Loucy (cell line): Measurements from ENCODE around the gene RTEL1.

Experiments used
- EZH2phosphoT487 ChIP-seq: fragments of 200-600 bp; IDR thresholded peaks from 2 replicates; pipeline ENCODE4 v1.6.1; 2018; ENCODE audit warnings: antibody characterized with exemption, mild to moderate bottlenecking, moderate library complexity, borderline replicate concordance
- TF ChIP-seq, protein P1 (sequence below): fragments of 200-600 bp; sonication (generic); conservative IDR thresholded peaks from 2 replicates; pipeline ENCODE4 v1.5.1; 2014; ENCODE audit warnings: mild to moderate bottlenecking, antibody characterized with exemption, low read length

DNA sequence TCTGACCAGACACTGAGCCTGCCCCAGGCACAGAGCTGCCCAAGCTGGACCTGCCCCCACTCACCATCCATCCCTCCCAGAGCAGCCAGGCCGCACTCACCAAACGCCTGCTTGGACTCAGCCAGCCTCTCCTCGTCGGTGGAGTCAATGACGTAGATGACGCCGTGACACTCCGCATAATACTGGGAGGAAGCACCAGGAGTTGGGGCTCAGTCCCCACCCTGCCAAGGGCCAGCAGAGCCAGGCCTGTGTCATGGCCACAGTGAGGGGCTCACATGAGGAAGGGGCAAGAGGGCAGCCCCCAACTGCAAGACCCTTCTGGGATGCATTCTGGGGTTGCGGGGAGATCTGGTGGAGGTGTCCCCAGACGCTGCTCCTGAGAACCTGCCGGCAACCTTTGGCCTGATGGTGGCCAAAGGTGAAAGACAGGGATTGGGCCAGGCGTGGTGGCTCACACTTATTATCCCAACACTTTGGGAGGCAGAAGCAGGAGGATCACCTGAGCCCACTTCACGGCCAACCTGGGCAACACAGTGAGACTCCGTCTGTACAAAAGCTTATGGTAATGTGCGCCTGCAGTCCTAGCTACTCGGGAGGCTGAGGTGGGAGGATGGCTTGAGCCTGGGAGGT, 44.0 kb downstream of the RTEL1 start:
- TF ChIP-seq, protein P1, sequence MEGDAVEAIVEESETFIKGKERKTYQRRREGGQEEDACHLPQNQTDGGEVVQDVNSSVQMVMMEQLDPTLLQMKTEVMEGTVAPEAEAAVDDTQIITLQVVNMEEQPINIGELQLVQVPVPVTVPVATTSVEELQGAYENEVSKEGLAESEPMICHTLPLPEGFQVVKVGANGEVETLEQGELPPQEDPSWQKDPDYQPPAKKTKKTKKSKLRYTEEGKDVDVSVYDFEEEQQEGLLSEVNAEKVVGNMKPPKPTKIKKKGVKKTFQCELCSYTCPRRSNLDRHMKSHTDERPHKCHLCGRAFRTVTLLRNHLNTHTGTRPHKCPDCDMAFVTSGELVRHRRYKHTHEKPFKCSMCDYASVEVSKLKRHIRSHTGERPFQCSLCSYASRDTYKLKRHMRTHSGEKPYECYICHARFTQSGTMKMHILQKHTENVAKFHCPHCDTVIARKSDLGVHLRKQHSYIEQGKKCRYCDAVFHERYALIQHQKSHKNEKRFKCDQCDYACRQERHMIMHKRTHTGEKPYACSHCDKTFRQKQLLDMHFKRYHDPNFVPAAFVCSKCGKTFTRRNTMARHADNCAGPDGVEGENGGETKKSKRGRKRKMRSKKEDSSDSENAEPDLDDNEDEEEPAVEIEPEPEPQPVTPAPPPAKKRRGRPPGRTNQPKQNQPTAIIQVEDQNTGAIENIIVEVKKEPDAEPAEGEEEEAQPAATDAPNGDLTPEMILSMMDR = no peak
- no peak for TF ChIP-seq EZH2phosphoT487
